Neural cell (in vitro differentiated cells): Measurements from ENCODE around the gene ARHGAP42. TPM values are rescaled to one million over a fixed set of nuclear protein-coding genes. Genes with fewer than 3 reads are reported as not detected.

ENCODE experiments used
- H2AFZ ChIP-seq: fragments of 200-600, 300-800 bp; sonication (generic), shearing (Covaris generic); 2 replicates; pipeline ENCODE4 v1.6.0; 2014; ENCODE audit warnings: low read depth, mild to moderate bottlenecking, antibody characterized with exemption, low read length, moderate library complexity
- H3F3A ChIP-seq: fragments of 200-600 bp; shearing (Covaris generic); 2 replicates; pipeline ENCODE4 v1.6.1; 2016; ENCODE audit warnings: mild to moderate bottlenecking, moderate library complexity, mixed read lengths, antibody characterized with exemption, low read length; ENCODE audit not compliant: insufficient read depth, poor library complexity, severe bottlenecking
- H3K27ac ChIP-seq: fragments of 200-600, 300-800 bp; sonication (generic), shearing (Covaris generic); 2 replicates; pipeline ENCODE4 v1.5.1; 2014; ENCODE audit warnings: mild to moderate bottlenecking, low read length, moderate library complexity
- H3K27me3 ChIP-seq: fragments of 300-800, 200-600 bp; sonication (generic), shearing (Covaris generic); 2 replicates; pipeline ENCODE4 v1.6.0; 2014; ENCODE audit warnings: mild to moderate bottlenecking, low read depth, low read length, moderate library complexity; ENCODE audit not compliant: insufficient read depth
- H3K36me3 ChIP-seq: fragments of 300-800, 200-600 bp; sonication (generic), shearing (Covaris generic); 2 replicates; pipeline ENCODE4 v1.5.1; 2014; ENCODE audit warnings: mild to moderate bottlenecking, antibody characterized with exemption, low read length, moderate library complexity; ENCODE audit not compliant: insufficient read depth
- H3K4me2 ChIP-seq: fragments of 300-800, 200-600 bp; sonication (generic), shearing (Covaris generic); 2 replicates; pipeline ENCODE4 v1.6.0; 2014; ENCODE audit warnings: mild to moderate bottlenecking, low read length
- H3K4me3 ChIP-seq: fragments of 300-800, 200-600 bp; sonication (generic), shearing (Covaris generic); 2 replicates; pipeline ENCODE4 v1.5.1; 2014; ENCODE audit warnings: mild to moderate bottlenecking, low read length, moderate library complexity
- H3K79me2 ChIP-seq: fragments of 200-600 bp; shearing (Covaris generic); replicated peaks from 2 replicates; pipeline ENCODE4 v1.6.0; 2014; ENCODE audit warnings: mild to moderate bottlenecking, low read length, moderate library complexity; ENCODE audit not compliant: insufficient read depth
- H3K9ac ChIP-seq: fragments of 300-800, 200-600 bp; sonication (generic), shearing (Covaris generic); 2 replicates; pipeline ENCODE4 v1.6.1; 2016; ENCODE audit warnings: mild to moderate bottlenecking, low read length, mixed read lengths
- H3K9me2 ChIP-seq: fragments of 200-600 bp; shearing (Covaris generic); 2 replicates; pipeline ENCODE4 v1.6.1; 2016; ENCODE audit warnings: mild to moderate bottlenecking, low read length, mixed read lengths; ENCODE audit not compliant: insufficient read depth
- H3K9me3 ChIP-seq: fragments of 200-600, 300-800 bp; sonication (generic), shearing (Covaris generic); 2 replicates; pipeline ENCODE4 v1.6.1; 2016; ENCODE audit warnings: mild to moderate bottlenecking, mixed run types, low read length, moderate library complexity, mixed read lengths
- H4K20me1 ChIP-seq: fragments of 200-600 bp; shearing (Covaris generic); 2 replicates; pipeline ENCODE4 v1.6.1; 2016; ENCODE audit warnings: mild to moderate bottlenecking, mixed run types; ENCODE audit not compliant: insufficient read depth
- EP300 ChIP-seq: fragments of 450-650 bp; conservative IDR thresholded peaks from 2 replicates; pipeline ENCODE4 v1.6.1; 2014; ENCODE audit warnings: antibody characterized with exemption, mild to moderate bottlenecking, moderate library complexity; ENCODE audit not compliant: poor library complexity, severe bottlenecking
- EZH2 ChIP-seq: fragments of 200-600, 300-800 bp; shearing (Covaris generic), sonication (generic); IDR thresholded peaks from 2 replicates; pipeline ENCODE4 v1.6.1; 2014; ENCODE audit warnings: antibody characterized with exemption, low read length, borderline replicate concordance, mild to moderate bottlenecking; ENCODE audit not compliant: insufficient read depth, poor library complexity, severe bottlenecking
- MXI1 ChIP-seq: fragments of 450-650 bp; conservative IDR thresholded peaks from 2 replicates; pipeline ENCODE4 v1.6.1; 2014; ENCODE audit warnings: antibody characterized with exemption, mild to moderate bottlenecking; ENCODE audit not compliant: poor library complexity, severe bottlenecking
- POLR2AphosphoS5 ChIP-seq: IDR thresholded peaks from 2 replicates; pipeline ENCODE4 v1.6.1; 2012
- RAD21 ChIP-seq: fragments of 450-650 bp; conservative IDR thresholded peaks from 2 replicates; pipeline ENCODE4 v1.6.1; 2014; ENCODE audit warnings: antibody characterized with exemption, mild to moderate bottlenecking, moderate library complexity
- SMC3 ChIP-seq: fragments of 450-650 bp; conservative IDR thresholded peaks from 2 replicates; pipeline ENCODE4 v1.6.1; 2014; ENCODE audit warnings: antibody characterized with exemption, mild to moderate bottlenecking, moderate library complexity; ENCODE audit not compliant: poor library complexity
- TAF1 ChIP-seq: IDR thresholded peaks from 2 replicates; pipeline ENCODE4 v1.6.1; 2012; ENCODE audit warnings: low read depth
- polyA plus RNA-seq: library from polyadenylated mRNA; depleted of rRNA; stranded (reverse); fragments of >200 nt; gene quantifications from 2 replicates; pipeline ENCODE4 v1.2.3, GENCODE V29; 2014
- TF ChIP-seq, protein P1 (sequence below): IDR thresholded peaks from 2 replicates; pipeline ENCODE4 v1.6.1; 2012; ENCODE audit warnings: borderline replicate concordance
- TF ChIP-seq, protein P2 (sequence below): fragments of 450-650 bp; IDR thresholded peaks from 2 replicates; pipeline ENCODE4 v1.5.1; 2014; ENCODE audit warnings: antibody characterized with exemption, mild to moderate bottlenecking, moderate library complexity; ENCODE audit not compliant: poor library complexity, severe bottlenecking

The ARHGAP42 gene
- polyA plus RNA-seq, 1 donor from 2014 or later, result 0.64 TPM

DNA sequence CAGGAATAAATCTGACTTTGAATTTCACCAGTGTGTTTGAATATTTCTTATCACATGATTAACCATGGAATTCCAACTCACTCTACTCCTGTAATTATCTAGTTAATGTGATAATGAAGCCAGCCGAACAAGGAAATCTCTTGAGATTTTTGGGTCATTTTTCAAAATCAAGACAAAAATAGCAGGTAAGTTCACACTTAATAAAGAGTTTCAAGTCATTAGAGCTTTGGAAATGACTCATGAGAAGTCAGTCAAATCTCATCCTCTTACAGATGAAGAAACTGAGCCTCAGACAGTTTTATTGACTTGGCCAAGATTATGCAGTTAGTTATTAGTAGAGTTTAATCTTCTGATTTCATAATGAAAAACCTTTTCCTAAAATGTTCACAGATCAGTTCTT, 148.8 kb downstream of the ARHGAP42 start:
- Histone ChIP-seq H4K20me1 (no peaks in the 10 kb centered on the region), H3K4me2 (no peak overlapping the region), H3K27me3 (no peaks in the 10 kb centered on the region), H3K9me2 (no peaks in the 10 kb centered on the region), H3K9me3 (no peaks in the 10 kb centered on the region), H3K4me3 (no peak overlapping the region), H2AFZ (no peak overlapping the region), H3K79me2 (no peaks in the 10 kb centered on the region), H3K27ac (no peak overlapping the region), H3K36me3 (no peaks in the 10 kb centered on the region), H3F3A (no peaks in the 10 kb centered on the region), H3K9ac (no peak overlapping the region)
- TF ChIP-seq SMC3 (no peak), EP300 (no peak), MXI1 (no peak), TAF1 (no peak), POLR2AphosphoS5 (no peak), RAD21 (no peak), EZH2 (no peak)
- TF ChIP-seq, protein P1, sequence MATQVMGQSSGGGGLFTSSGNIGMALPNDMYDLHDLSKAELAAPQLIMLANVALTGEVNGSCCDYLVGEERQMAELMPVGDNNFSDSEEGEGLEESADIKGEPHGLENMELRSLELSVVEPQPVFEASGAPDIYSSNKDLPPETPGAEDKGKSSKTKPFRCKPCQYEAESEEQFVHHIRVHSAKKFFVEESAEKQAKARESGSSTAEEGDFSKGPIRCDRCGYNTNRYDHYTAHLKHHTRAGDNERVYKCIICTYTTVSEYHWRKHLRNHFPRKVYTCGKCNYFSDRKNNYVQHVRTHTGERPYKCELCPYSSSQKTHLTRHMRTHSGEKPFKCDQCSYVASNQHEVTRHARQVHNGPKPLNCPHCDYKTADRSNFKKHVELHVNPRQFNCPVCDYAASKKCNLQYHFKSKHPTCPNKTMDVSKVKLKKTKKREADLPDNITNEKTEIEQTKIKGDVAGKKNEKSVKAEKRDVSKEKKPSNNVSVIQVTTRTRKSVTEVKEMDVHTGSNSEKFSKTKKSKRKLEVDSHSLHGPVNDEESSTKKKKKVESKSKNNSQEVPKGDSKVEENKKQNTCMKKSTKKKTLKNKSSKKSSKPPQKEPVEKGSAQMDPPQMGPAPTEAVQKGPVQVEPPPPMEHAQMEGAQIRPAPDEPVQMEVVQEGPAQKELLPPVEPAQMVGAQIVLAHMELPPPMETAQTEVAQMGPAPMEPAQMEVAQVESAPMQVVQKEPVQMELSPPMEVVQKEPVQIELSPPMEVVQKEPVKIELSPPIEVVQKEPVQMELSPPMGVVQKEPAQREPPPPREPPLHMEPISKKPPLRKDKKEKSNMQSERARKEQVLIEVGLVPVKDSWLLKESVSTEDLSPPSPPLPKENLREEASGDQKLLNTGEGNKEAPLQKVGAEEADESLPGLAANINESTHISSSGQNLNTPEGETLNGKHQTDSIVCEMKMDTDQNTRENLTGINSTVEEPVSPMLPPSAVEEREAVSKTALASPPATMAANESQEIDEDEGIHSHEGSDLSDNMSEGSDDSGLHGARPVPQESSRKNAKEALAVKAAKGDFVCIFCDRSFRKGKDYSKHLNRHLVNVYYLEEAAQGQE, result no peak
- TF ChIP-seq, protein P2, sequence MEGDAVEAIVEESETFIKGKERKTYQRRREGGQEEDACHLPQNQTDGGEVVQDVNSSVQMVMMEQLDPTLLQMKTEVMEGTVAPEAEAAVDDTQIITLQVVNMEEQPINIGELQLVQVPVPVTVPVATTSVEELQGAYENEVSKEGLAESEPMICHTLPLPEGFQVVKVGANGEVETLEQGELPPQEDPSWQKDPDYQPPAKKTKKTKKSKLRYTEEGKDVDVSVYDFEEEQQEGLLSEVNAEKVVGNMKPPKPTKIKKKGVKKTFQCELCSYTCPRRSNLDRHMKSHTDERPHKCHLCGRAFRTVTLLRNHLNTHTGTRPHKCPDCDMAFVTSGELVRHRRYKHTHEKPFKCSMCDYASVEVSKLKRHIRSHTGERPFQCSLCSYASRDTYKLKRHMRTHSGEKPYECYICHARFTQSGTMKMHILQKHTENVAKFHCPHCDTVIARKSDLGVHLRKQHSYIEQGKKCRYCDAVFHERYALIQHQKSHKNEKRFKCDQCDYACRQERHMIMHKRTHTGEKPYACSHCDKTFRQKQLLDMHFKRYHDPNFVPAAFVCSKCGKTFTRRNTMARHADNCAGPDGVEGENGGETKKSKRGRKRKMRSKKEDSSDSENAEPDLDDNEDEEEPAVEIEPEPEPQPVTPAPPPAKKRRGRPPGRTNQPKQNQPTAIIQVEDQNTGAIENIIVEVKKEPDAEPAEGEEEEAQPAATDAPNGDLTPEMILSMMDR, result no peak

DNA sequence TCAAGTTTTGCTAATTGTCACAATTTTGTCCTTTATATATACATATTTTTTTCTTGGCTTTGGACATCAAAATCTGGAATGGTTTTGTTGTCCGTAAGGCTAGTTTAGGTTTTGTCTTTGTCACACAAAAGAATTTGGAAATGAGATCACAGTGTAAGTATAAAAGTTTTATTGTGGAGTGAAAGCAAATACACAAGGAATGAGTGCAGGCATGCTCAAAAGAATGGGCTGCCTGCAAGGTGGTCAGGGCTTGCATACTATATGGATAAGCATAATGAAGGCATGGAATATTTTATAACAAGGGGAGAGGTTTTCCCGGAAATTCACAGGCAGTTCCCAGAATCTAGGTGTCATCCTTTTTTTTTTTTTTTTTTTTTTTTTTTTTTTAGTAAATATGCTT, 150.2 kb downstream of the ARHGAP42 start:
- Histone ChIP-seq H3F3A (no peaks in the 10 kb centered on the region), H3K79me2 (no peaks in the 10 kb centered on the region), H3K4me2 (no peak overlapping the region), H4K20me1 (no peaks in the 10 kb centered on the region), H3K9me2 (no peaks in the 10 kb centered on the region), H3K9me3 (no peaks in the 10 kb centered on the region), H3K4me3 (no peak overlapping the region), H2AFZ (no peak overlapping the region), H3K36me3 (no peaks in the 10 kb centered on the region), H3K27me3 (no peaks in the 10 kb centered on the region), H3K27ac (no peak overlapping the region), H3K9ac (no peak overlapping the region)
- TF ChIP-seq SMC3 (no peak), POLR2AphosphoS5 (no peak), EP300 (no peak), RAD21 (no peak), MXI1 (no peak), EZH2 (no peak), TAF1 (no peak)
- TF ChIP-seq, protein P1, result no peak
- TF ChIP-seq, protein P2, result no peak
